Measurements from ENCODE around the gene SHISA2. TPM values are rescaled to one million over a fixed set of nuclear protein-coding genes. Genes with fewer than 3 reads are reported as not detected.

SHISA2 gene
- total and polyA plus RNA-seq, 2 donors from 2014 or later: 3.4 to 3.7 TPM

DNA sequence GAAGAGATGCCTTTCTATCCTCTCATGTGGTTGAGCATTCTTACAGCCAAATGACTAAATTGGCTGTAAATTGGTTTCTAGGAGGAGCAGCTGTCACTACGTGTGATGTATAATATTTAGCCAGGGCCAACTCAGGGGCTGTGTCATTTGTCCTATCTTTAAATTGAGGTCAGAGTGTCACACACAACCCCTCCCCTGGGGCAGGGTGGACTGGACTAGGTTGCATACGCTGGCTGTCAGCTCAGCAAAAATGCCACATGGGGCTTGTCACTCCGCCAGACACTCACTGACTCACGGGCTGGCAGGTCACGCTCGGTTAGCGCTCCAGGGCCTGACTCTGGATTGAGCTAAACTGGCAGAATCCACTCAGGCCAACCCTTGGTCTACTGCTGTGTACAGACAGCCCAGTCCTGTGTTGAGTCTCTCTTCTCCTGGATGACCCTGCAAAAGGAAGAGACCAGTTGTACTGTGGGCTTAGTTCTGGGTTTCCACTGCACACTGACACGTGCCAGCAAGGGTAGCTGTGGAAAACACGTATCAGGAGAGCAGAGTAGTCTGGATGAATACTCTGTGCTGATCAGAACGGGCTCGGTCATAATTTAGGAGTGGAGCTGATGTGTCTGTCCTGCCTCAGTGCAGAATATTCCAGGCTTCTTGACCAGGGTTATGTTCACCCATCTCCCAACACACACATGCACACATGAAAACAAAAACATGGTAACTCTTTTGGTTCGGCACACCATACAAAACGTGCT is 29.1 kb downstream of the SHISA2 start:
- no peak for FAIRE-seq

DNA sequence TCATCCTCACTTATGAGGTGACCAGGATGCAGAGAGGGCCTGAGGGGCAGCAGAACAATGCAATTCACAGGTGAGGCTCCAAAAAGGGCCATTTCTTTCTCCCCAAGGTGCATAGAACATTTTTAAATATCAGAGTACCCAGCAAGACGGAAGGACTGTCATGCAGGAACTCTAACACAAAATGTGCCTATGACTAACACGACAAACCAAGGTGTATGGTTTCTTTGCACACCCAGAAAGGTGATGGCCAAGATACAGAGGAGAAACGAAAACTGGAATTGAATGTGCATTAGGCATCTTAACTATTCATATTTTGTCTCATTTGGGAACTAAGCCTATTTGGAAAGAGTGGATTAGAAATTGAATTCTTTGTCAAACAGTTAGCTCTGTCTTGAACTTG is 29.9 kb downstream of the SHISA2 start:
- TF ChIP-seq, protein P1, sequence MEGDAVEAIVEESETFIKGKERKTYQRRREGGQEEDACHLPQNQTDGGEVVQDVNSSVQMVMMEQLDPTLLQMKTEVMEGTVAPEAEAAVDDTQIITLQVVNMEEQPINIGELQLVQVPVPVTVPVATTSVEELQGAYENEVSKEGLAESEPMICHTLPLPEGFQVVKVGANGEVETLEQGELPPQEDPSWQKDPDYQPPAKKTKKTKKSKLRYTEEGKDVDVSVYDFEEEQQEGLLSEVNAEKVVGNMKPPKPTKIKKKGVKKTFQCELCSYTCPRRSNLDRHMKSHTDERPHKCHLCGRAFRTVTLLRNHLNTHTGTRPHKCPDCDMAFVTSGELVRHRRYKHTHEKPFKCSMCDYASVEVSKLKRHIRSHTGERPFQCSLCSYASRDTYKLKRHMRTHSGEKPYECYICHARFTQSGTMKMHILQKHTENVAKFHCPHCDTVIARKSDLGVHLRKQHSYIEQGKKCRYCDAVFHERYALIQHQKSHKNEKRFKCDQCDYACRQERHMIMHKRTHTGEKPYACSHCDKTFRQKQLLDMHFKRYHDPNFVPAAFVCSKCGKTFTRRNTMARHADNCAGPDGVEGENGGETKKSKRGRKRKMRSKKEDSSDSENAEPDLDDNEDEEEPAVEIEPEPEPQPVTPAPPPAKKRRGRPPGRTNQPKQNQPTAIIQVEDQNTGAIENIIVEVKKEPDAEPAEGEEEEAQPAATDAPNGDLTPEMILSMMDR (IDR thresholded peaks at IDR 0.05; ENCODE audit: borderline replicate concordance, extremely low read depth, insufficient read depth): no peak
- Histone ChIP-seq H3K9ac (ENCODE audit: low read length in 3 of 3) (no peak overlapping the region), H3K36me3 (ENCODE audit: control insufficient read depth in 2 of 3, insufficient read depth in 3 of 3, low read length in 3 of 3) (no peaks in the 10 kb centered on the region), H3K9me3 (ENCODE audit: control insufficient read depth in 2 of 3, insufficient read depth in 1 of 3, low read length in 3 of 3) (no peaks in the 10 kb centered on the region), H3K4me3 (ENCODE audit: low read length in 3 of 3) (no peak overlapping the region), H3K4me1 (ENCODE audit: control insufficient read depth in 2 of 3, insufficient read depth in 2 of 3, low read depth in 1 of 3, low read length in 3 of 3) (peaks cover 23 to 32% (median 27%) of the 10 kb centered on the region in 3 donors), H3K27me3 (ENCODE audit: control insufficient read depth, insufficient read depth, low read length) (no peaks in the 10 kb centered on the region), H3K27ac (ENCODE audit: low read depth in 2 of 2, low read length in 2 of 2) (no peak overlapping the region)
- FAIRE-seq (no peak), DNase-seq (no peak)
- intact Hi-C loops (cut with DNase I): no loop called here

More for the DNA sequence above, 29.1 kb downstream of the SHISA2 start:
- Histone ChIP-seq H3K4me3 (ENCODE audit: low read length in 3 of 3) (no peak overlapping the region), H3K9ac (ENCODE audit: low read length in 3 of 3) (no peak overlapping the region), H3K27ac (ENCODE audit: low read depth in 2 of 2, low read length in 2 of 2) (no peak overlapping the region), H3K4me1 (ENCODE audit: control insufficient read depth in 2 of 3, insufficient read depth in 2 of 3, low read depth in 1 of 3, low read length in 3 of 3) (peaks cover 19 to 29% (median 27%) of the 10 kb centered on the region in 3 donors), H3K27me3 (ENCODE audit: control insufficient read depth, insufficient read depth, low read length) (no peaks in the 10 kb centered on the region), H3K36me3 (ENCODE audit: control insufficient read depth in 2 of 3, insufficient read depth in 3 of 3, low read length in 3 of 3) (no peaks in the 10 kb centered on the region), H3K9me3 (ENCODE audit: control insufficient read depth in 2 of 3, insufficient read depth in 1 of 3, low read length in 3 of 3) (no peaks in the 10 kb centered on the region)
- TF ChIP-seq, protein P1 (IDR thresholded peaks at IDR 0.05; ENCODE audit: borderline replicate concordance, extremely low read depth, insufficient read depth): no peak
- intact Hi-C loops (cut with DNase I): no loop called here
- peak; percentile 87 to 94 (median 91) for DNase-seq

DNA sequence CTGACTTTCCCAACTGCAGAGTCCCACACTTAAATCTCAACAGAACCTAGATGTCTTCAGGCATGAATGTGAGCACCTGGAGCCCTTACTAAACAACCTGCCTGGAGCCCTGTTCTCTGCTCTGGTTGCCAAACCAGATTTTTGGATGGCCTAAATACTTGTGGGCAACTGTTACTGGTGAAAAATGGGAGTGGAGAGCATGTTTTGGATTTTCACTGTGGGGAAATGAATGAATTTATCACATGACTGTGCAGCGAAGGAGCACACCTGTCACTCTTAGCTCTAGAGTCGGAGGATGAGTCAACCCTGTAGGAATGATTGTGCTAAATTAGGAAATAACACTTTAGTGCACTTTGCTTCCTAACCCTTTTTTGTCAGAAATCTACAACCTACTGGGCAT is 30.3 kb downstream of the SHISA2 start:
- no peak overlapping the region for H3K27ac ChIP-seq (ENCODE audit: low read depth in 2 of 2, low read length in 2 of 2)
- TF ChIP-seq, protein P1 (IDR thresholded peaks at IDR 0.05; ENCODE audit: borderline replicate concordance, extremely low read depth, insufficient read depth): no peak
- no peak overlapping the region for H3K4me3 ChIP-seq (ENCODE audit: low read length in 3 of 3)
- DNase-seq (no peak), FAIRE-seq (no peak)
- H3K9ac ChIP-seq (ENCODE audit: low read length in 3 of 3): no peak overlapping the region
- no peaks in the 10 kb centered on the region for H3K9me3 ChIP-seq (ENCODE audit: control insufficient read depth in 2 of 3, insufficient read depth in 1 of 3, low read length in 3 of 3)
- peaks cover 23 to 32% (median 29%) of the 10 kb centered on the region in 3 donors for H3K4me1 ChIP-seq (ENCODE audit: control insufficient read depth in 2 of 3, insufficient read depth in 2 of 3, low read depth in 1 of 3, low read length in 3 of 3)
- H3K27me3 ChIP-seq (ENCODE audit: control insufficient read depth, insufficient read depth, low read length): no peaks in the 10 kb centered on the region
- no peaks in the 10 kb centered on the region for H3K36me3 ChIP-seq (ENCODE audit: control insufficient read depth in 2 of 3, insufficient read depth in 3 of 3, low read length in 3 of 3)
- intact Hi-C loops (cut with DNase I): no loop called here
